A204.1 (cell line): ENCODE measurements around the gene WDR89.
"Not testable (repeated sequence)": the region's sequence is repeated elsewhere in the genome, so short reads cannot be mapped to it uniquely, and the experiment has no call there.

Source experiments
- FAIRE-seq: peaks from 2 replicates; lab custom pipeline; 2012; peaks lifted over from hg19 to GRCh38; lab: Jason Lieb, UNC

Gene WDR89

GRCh38 chr14:63641473-63642228 is at the start of gene WDR89:
WDR89 (minus strand) TSS chr14:63641871; CDS start chr14:63599942, 41,929 bp downstream.
- FAIRE-seq, result peak; percentile 99

GRCh38 chr14:63689132-63689531 is 47.5 kb upstream of the WDR89 start:
- FAIRE-seq, result no peak

- no peak for FAIRE-seq
These were observed 45.3 kb upstream of the WDR89 start for GRCh38 chr14:63686926-63687325.

- peak; percentile 37 for FAIRE-seq
These were observed 43.7 kb upstream of the WDR89 start for GRCh38 chr14:63685401-63685800.

- FAIRE-seq, result no peak
These were observed 41.3 kb upstream of the WDR89 start for GRCh38 chr14:63682727-63683593.

GRCh38 chr14:63678536-63678935 is 36.9 kb upstream of the WDR89 start:
- FAIRE-seq, result no peak

GRCh38 chr14:63677891-63678379 is 36.3 kb upstream of the WDR89 start:
- no peak for FAIRE-seq

GRCh38 chr14:63676615-63677014 is 34.9 kb upstream of the WDR89 start:
- no peak for FAIRE-seq

- FAIRE-seq, result no peak
These were observed 32.3 kb upstream of the WDR89 start for GRCh38 chr14:63673886-63674497.

GRCh38 chr14:63673255-63673654 is 31.6 kb upstream of the WDR89 start:
- FAIRE-seq, result no peak

GRCh38 chr14:63672417-63673180 is 30.9 kb upstream of the WDR89 start:
- FAIRE-seq, result no peak

- FAIRE-seq, result no peak
These were observed 30.3 kb upstream of the WDR89 start for GRCh38 chr14:63671987-63672386.

- FAIRE-seq, result no peak
These were observed 29.0 kb upstream of the WDR89 start for GRCh38 chr14:63670692-63671091.

GRCh38 chr14:63666335-63666734 is 24.7 kb upstream of the WDR89 start:
- FAIRE-seq, result no peak

GRCh38 chr14:63663428-63664341 is 22.0 kb upstream of the WDR89 start:
- no peak for FAIRE-seq

GRCh38 chr14:63662776-63663175 is 21.1 kb upstream of the WDR89 start:
- no peak for FAIRE-seq

GRCh38 chr14:63661881-63662280 is 20.2 kb upstream of the WDR89 start:
- not testable (repeated sequence) for FAIRE-seq

GRCh38 chr14:63659726-63660125 is 18.1 kb upstream of the WDR89 start:
- no peak for FAIRE-seq

- FAIRE-seq, result no peak
These were observed 14.5 kb upstream of the WDR89 start for GRCh38 chr14:63656194-63656593.

- no peak for FAIRE-seq
These were observed 13.3 kb upstream of the WDR89 start for GRCh38 chr14:63654936-63655335.

- no peak for FAIRE-seq
These were observed 12.7 kb upstream of the WDR89 start for GRCh38 chr14:63654346-63654745.
